HG03280 (cell line): ENCODE data around the gene CEBPE.

Experiments
- ATAC-seq: cut with Tn5 transposase; IDR thresholded peaks from one replicate; pipeline ENCODE4 v1.9.1; 2021; ENCODE audit warnings: mild to moderate bottlenecking, moderate library complexity; ENCODE audit not compliant: unreplicated experiment

Gene CEBPE

DNA sequence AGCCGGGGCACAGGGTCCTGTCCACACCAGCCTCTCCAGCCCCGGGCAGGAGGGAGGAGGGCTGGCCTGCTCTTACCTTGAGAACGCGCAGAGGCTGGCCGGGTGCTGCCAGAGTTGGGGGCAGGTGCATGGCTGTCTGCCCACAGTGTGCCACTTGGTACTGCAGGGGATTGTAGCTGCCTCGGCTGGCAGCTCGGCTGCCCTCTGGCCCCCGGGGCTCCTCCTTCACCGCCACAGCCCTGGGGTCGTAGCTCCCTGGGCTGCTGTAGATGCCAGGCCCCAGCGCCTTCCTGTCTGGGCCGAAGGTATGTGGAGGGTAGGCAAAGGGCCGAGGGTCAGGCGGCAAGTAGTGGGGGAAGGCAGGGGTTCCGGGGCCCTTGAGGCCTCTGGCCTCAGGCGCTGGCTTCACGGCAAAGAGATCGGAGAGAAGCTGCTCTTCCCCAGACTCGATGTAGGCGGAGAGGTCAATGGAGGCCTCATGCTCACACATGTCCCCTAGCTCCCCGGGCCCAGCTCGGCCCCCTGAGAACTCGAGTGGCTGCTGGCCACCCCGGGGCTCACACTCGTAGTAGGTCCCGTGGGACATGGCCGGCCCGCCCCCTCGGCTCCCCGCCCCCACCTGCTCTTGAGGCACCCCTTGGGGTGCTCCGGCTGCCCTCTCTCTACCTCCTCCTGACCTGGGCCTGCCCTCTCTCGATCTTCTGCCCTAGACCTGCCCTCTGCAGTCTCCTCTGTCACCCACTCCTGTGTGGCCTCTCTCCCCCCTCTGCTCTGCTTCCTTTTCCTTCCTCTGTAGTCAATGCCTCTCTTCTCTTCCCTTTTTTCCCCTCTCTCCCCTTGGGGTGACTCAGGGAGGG lies at the start of gene CEBPE:
CEBPE (minus strand) TSS at position 750 of the 857 bp plus-strand sequence; CDS start at position 586, 164 bp downstream.
- ATAC-seq: no peak

DNA sequence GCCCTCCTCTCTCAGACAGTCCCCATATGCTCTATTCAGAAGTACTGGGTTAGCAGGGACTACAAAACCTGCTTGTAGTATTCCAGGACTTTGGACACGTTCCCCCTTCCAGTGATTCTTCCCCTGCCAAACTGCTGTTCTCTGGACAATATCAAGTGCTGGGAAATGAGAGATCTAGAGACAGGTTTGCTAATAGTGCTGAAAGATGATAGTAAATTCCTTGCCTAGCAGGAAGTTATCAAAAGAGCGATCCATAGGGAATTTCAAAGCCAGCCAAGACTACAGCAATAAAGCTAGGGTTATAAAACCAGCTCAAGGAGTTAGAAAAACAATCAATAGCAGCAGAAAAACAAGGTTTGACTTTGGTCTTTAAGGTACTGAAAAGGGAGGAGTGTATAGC lies 49.2 kb upstream of the CEBPE start:
- no peak for ATAC-seq

DNA sequence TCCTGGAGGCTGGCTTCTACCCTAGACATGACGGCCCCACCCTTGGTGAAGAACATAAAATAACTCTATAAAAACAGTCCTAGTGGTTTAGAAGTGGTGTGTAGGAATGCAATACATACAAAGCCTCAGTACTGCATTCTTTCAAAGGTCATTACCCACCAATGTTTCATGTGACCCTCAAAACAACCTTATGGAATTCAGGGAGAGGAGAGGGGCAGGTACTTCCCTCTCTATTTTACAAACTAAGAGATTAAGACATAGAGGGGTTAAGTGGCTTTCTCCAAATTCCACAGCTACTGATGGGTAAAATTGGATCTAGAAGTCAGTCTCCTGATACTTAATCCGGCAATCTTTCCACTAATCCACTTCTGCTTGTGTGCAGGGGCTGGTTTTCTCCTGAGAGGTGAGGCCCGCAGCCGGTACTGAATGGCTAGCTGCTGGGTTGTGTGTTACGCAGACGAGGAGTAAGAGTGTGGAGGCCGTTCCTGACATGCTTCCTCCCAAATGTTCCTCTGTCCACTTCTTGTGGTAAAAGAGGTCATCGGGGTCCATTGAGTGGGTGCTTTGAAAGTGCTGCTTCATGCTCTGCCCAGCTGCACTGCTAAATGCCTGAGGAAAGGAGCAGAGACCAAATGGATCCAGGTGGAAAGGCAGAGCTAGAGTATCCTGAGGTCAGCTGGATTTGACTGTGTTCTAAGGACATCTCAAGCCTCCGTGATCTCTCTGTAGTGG lies 48.2 kb upstream of the CEBPE start:
- no peak for ATAC-seq

GRCh38 chr14:23164949-23165348 lies 45.9 kb upstream of the CEBPE start:
- ATAC-seq: no peak

DNA sequence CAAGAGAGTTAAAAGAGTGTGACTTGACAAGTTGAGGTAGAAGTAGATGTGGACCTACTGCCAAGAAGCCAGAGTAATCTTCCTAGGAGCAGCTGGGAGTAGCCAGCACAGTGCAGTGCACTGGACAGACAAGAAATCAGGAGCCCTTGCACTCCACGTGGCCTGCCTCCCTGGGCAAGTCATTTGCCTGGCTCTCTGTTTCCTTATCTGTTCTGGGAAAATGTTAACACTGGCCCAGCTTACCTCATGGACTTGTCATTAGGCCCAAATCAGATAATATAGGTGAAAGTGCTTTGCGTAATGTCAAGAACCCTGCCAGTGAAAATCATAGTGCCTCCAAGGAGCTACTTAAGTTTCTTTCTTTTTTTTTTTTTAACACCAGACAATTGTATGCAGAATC lies 45.2 kb upstream of the CEBPE start:
- no peak for ATAC-seq

- ATAC-seq: no peak
These were observed 44.8 kb upstream of the CEBPE start for GRCh38 chr14:23163830-23164229.

- ATAC-seq: no peak
These were observed 43.7 kb upstream of the CEBPE start for GRCh38 chr14:23162800-23163199.

DNA sequence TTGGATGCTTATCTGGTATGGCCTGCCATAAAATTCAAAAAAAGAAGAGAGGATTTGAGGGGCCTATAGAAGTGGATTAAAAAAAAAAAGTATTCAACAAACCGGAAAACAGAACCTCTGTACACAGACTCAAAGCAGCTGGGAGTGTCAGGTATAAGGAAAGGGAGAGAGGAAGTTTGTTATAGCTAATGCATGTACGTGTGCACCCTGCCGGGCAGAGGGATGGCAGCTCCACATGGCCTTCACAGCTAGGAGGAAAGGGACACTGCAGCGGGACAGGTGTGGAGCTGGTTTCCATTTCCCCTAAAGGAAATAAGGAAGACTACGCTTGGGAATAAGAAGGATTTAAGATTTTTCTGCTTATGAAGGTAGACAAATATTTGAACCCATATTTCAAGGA lies 43.0 kb upstream of the CEBPE start:
- ATAC-seq: no peak

DNA sequence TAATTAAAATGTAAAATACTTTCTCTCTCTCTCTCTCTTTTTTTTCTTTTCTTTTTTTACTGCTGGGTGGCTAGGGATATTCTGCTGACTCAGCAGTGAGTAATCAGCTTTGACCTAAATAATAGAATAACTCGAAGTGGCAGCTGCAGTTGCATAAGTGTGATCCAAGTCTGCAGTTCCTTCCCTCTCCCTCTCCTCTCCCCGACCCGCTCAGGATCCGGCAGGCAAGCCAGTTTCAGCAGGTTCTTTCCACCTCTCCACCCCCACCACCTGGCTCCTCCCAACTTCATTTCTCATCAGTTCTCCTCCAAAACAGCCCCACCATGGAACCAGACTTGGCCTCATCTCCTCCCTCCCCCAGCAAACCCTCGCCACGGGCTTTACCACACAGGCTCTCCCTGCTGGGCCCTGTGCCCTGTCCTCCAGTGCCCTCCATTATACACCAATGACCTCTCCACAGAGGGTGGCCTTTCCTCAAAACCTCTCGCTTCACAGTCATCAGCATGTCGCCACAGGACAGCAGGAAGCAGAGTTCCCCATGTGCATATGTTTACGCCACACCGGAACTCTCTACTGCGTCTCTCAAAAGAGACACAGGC lies 42.0 kb upstream of the CEBPE start:
- no peak for ATAC-seq

GRCh38 chr14:23159532-23159931 lies 40.5 kb upstream of the CEBPE start:
- no peak for ATAC-seq

GRCh38 chr14:23158779-23159178 lies 39.7 kb upstream of the CEBPE start:
- no peak for ATAC-seq

GRCh38 chr14:23154964-23155587 lies 36.0 kb upstream of the CEBPE start:
- no peak for ATAC-seq

DNA sequence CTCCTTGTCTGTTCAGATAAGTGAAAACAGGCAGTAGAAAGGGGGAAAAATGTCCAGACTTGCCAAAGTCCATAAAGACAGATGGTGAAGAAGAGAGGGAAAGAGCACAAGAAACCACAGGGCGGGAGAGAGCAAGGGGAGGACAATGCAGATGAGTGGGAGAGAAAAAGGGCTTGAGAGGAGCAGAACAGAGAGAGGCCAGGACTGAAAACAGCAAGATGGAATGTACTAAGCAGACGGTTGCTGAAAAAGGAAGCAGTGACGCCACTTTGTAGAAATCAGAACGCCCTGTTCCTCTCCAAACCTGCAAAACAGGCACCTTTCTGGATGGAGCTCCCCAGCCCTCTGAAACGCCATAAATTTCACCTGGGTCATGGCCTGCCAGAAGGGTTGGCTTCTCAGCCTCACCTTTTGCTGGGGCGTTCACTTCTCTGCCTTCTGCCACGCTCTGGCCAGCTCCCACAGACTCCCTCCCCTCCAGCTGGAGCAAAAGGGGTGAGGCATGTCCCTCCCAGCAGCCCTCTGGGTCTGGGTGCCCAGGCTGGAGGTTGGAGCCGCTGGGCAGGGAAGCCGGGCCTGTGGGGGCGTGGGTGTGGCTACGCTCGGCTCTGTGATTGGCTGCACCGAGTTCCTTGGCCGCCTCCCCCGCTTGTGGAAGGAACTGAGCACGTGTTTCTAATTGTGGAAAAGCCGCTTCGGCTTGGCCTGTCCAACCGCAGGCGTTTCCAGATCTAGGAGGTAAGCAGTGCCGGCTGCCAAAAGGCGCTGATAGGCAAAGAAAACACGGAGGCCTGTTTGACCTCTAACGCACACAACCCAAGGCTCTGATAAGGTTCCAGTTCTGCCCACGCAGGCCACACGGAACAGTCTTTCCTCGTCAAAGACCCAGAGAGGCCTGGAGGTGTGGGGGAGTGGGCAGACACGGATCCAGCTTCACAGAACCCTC lies 35.1 kb upstream of the CEBPE start:
- no peak for ATAC-seq

GRCh38 chr14:23151342-23151741 lies 32.3 kb upstream of the CEBPE start:
- ATAC-seq: no peak

GRCh38 chr14:23149745-23150144 lies 30.7 kb upstream of the CEBPE start:
- ATAC-seq: no peak

DNA sequence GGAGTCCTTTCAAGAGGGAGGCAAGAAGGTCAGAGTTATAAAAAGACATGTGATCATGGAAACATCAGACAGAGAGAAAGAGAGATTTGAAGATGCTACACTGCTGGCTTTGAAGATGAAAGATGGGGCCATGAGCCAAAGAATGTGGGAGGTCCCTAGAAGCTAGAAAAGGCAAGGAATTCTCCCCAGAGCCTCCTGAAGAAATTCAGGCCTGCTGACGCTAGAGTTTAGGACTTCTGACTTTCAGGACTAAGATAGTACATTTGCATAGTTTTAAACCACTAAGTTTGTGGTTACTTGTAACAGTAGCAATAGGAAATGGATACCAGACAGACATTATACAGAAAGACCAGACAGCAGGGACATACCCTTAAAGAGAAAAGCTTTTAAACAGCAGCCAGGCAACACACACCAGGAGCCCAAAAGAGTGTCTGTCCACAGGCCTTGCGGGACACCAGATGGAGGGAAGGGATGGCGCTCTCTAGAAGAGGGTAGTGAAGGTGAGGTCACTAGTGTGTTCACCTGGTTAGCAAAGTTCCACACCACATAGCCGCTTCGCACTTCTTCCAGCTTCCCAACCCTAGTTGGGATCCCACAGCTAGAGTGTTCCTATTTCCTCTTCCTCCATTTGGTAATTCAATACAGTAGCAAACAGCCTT lies 29.7 kb upstream of the CEBPE start:
- no peak for ATAC-seq

GRCh38 chr14:23147676-23148075 lies 28.6 kb upstream of the CEBPE start:
- no peak for ATAC-seq

GRCh38 chr14:23146980-23147379 lies 27.9 kb upstream of the CEBPE start:
- ATAC-seq: no peak

DNA sequence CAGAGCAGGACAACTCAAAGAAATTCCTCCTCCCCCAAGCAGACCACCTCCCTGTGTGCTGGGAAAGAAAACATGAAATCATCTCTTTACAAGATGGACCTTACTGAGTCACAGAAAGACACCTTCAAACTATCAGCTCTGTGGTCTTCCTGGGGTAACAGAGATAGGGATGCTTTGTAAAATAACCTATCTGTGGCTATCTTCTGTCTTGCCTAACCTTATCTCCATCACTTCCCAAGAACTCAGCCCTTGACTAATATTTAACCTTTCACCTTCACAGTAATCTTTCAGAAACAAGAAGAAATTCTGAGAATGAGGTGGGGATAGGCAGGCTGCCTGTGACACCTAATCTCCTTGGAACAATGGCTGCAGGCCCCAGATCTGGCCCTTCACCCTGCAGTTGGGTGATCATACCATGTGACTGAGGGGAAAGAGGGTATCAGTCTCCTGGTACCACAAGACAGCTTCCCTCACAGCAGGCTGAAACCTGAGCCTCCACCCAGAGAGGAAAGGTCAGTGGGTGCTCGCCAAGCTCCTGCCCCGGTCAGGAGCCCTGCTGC lies 27.4 kb upstream of the CEBPE start:
- no peak for ATAC-seq
